ENCODE measurements around the gene ETS1.

Gene ETS1

DNA sequence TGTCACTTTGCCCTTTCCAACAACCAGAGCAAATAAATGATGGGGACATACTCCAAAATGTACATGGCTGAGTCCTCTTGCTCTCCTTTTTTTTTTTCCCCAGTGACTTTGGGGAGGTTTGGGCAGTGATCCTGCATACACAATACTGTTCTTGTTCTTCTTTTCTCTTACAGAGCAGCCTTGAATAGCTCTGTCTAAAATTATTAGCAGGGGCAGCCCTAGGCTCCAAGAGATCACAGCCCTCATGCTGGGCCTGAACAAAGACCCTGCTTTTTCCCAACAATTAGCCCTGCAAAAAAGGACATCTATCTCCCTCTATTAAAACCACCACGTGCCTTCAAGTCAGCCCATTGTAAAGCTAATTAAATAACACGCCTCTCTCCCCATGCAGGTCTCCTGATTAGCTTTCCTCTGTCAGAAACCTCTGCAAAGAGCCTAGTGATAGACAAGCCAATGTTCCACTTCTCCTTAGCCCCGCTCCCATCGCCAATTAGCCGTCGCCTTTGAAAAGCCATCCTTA is 54.7 kb downstream of the ETS1 start:
- no peak for DNase-seq

DNA sequence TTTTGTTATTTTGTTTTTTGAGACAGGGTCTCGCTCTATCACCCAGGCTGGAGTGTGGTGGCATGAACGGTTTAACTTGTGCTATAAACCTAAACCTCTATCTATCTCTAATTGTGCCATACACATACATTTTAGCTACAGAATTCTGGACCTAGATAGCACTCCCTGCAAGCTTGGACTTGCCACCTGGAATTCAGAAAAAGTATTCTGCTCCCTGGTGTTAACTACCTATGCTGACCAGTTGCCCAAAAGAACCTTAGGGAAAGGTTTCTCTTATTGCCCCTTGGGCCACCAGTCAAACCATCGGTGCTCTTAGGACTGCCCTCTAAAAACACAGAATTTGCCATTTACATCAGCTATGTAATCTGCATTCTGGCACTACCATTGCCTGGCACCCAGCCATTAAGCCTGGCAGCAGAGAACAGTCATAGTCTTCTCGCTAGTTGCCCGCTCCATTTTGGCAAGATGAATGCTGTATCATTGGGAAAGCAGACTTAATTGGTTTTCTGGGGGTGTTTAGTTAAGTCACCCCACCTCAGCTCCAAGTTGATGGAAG is 55.3 kb downstream of the ETS1 start:
- DNase-seq = no peak

DNA sequence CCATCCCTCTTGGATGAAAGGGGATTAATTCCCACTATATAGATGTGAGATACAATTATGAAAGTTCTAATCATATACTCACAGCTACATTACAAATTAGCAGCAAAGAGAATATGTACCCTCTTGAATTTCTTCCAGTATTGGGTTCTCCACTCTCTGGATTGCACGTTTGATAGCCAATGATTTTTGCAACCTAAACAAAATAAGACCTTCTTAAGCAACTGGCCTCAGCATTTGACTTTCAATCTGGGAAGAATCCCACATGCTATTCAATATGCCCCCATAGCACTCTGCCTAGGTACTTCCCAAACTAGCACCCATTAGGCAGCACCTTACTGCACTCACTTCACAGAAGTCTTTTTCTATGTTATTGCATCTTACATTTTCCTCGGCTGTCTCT is 55.8 kb downstream of the ETS1 start:
- DNase-seq = no peak

GRCh38 chr11:128530118-128531074 is 57.0 kb downstream of the ETS1 start:
- no peak for DNase-seq

- DNase-seq = no peak
These were observed 59.1 kb downstream of the ETS1 start for GRCh38 chr11:128528294-128528693.

GRCh38 chr11:128527046-128527445 is 60.3 kb downstream of the ETS1 start:
- DNase-seq = no peak

DNA sequence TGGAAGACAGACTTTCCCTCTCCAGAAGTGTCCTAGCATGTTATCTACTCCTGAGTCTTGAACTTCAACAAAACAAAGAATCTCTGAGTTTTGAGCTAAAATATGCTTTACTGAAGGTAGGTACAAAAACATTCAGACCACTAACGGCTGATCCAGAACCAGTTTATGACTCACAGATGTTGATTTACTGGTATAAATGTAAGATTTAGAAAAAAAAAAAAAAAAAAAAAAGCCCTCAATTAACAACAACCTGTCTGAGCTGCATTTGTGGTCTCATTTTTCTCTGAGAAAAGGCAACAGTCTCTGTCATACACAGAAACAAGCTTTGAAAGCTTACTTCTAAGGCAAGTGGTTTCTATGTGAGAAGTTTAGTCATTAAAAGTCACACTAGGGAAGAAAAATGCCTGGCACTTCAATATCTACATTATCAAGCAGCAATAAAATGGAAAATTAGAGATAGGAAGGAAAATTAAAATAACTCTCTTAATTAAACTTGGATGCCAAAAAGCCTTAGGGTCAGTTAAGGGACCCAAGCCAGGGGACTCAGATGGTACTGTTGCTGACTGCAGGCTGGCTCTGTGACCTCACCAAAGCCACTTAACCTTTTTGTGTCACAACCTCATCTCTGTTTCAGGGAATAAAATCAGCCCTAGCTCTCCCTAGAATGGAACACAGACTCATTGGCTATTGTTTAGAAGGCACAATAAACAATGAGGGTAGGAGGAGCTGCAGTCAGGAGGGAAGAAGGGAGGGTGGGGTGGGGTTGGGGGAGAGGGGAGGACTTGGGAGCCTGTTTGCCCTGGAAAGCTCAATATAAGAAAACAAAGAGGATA is 61.7 kb downstream of the ETS1 start:
- DNase-seq = no peak

DNA sequence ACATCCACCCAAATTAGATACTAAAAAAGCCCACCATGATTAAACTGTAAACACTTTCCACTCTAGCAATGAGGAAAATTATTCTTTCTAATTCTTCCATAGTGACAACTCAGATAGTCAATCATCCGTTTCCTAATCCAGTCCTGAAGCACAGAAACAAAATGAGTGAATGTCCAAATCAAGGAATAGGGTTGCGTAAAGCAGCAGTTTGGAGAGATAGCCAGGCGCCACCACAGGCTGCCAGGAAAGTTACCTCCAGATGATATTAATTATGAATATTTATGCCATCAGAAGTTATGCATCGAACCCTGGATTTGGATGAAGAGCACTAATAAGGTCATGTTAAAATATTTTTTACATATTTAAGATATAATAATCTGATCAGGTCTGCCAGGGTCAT is 63.2 kb downstream of the ETS1 start:
- DNase-seq = no peak

DNA sequence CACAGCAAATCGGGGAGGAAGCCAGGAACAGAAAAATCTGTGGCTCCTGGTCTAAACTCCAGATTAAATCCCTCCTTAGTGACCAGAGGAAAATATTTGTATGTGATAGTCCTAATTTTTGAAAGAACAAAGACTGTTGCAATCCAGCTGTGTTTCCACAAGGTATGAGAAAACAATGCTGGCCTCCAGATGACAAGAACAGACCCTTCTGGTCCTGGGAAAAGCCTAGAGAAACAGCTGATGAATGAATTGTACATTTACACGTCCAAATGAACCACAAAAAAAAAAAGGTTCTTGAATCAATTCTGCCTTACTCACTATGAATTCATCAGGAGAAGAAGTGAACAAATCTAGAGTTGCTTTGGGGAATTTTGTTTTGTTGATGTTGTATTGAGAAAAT is 63.7 kb downstream of the ETS1 start:
- DNase-seq = no peak

DNA sequence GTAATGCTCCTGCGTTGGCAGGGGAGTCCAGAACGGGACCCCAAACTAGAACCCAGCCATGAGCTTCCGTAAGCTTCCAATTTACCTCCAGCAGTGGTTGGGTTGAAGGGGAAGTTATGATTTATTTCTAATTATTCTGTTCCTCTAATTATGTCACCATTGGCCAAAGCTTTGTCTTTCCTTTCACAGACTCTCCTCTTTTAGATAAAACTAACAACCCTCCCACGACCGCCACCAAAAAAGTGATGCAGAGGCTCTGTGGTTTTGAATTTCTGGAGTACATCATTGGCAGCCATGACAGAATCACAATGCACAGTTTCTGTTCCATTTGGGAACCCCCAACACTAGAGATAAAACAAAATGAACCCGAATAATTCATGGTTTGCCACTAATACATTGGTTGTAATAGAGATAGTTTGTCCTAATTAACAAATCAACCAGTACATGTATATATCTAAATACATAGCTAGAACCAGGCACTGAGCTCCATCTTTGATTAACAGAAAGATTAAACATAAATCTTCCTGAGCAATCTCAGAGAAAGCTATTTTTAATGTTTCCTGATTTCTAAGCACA is 64.3 kb downstream of the ETS1 start:
- DNase-seq = no peak

DNA sequence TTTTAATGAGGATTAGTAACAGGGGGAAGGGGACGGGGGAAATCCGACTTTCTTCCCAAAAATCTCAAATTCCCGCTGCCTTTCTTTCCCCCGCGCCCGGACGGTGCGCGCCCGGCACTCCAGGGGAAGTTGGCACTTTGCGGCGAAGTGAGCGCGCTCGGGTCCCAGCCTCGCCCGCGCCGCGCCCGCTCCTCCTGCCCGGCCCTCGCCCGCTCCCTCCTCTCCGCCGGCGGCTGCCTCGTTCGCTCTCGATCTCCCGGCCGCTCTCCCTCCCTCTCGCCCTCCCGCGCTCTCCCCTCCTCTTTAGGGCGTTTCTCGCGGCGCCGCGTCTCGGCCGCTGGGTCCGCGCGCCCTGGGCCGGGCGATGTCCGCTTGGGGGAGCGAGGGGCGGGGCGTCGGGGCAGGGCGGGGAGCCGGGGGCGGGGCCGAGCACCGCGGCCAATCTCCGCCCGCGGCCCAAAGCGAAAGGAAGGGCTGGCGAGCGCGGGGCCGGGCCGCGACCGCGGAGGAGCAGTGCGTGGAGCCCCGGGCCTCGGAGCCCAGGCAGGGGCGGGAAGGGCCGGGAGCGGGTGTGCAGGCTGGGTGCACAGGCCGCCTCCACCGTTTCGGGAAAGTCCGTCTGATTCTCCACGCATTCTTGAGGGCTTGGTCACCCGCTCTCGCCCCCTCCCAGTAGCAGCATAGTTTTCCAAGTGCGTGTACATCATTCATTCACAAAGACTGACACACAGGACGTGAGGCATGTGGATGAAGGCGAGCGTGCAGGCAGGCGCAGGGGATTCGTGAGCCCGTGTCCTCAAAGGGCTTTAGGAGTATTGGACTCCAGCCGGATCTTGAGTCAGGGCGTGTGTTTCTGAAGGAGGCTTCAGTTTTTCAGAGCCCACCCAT is 65.1 kb downstream of the ETS1 start:
- DNase-seq = peak; percentile 86

DNA sequence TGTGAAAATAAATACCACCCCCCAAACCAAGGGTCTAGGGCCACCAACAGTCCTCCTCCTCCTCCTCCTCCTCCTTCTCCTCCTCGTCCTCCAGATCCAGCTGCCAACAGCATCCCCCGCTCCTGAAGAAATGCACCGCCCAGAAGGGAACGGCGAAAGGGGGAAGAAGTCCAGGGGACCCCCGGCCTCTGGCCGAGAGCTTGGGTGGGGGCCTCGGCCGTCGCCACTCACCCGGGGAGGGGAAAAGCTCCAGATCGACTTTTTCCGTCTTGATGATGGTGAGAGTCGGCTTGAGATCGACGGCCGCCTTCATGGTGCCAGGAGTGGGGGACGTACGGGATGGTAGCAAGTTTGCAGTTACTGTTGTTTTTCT is 65.7 kb downstream of the ETS1 start:
- DNase-seq = no peak

DNA sequence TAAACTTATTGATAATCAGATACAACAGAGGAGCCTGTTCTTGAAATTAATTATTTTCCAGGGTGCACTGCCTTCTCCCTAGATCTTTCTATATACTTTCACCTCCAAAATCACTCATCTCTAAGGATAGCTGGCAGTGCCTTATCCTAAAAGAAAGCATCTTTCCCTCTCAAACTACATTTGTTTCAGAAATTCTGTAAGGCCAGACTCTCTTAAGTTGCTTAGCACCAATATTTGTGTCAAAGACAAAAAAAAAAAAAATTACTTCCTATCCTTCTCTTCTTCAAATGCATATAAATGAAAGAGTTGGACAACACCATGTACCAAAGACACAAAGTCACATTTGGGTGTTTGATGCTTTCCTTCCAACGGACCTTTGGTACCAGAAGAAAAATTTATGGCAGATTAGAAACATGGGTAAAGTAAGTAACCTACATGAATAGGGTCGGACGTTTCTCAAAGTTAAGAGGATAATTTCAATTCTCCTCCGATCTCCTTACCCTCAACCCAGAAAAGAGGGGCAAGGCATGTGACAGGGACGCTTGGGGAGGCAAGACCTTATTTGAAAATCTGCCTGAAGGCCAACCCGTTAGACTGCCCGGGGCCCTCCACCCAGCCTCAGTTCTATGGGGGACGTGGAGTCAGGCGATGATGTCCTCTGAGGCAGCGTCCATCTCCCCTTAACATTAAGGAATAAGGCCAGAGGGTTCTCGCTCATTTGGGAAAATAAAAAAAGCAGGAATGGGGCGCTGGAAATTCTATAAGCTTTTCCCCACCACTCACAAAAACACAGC is 66.3 kb downstream of the ETS1 start:
- no peak for DNase-seq

DNA sequence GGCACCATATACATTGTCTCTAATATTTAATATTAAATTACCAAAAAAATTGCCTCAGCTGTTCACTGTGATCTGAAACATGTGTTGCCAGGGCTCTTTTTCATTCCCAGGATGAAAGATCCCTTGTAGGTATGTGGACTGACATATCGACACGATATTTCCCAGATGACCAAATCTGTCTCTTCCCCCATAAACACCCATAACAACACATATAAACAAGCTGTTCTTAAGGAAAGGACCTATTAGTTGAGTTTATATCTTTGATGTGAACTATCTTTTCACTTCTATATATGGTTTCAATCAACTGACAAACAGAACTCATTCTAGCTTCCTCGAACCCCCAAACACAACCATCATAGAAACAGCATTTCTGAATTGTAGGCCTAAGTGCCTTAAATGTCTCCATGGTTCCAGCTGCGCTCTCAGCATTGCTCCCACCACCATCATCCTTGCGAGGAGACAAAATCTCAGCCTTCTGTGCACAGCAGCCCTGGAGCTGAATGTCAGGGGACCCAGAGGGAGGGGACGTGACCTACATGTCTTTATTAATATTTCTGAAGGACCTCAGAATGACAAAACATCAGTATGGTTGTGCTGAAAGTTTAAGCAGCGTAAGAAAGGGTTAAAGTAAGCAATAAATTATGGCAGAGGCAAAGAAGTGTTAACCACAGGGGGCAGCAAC is 67.0 kb downstream of the ETS1 start:
- DNase-seq = no peak

- no peak for DNase-seq
These were observed 68.0 kb downstream of the ETS1 start for GRCh38 chr11:128519338-128519737.

GRCh38 chr11:128518493-128519207 is 68.7 kb downstream of the ETS1 start:
- no peak for DNase-seq

DNA sequence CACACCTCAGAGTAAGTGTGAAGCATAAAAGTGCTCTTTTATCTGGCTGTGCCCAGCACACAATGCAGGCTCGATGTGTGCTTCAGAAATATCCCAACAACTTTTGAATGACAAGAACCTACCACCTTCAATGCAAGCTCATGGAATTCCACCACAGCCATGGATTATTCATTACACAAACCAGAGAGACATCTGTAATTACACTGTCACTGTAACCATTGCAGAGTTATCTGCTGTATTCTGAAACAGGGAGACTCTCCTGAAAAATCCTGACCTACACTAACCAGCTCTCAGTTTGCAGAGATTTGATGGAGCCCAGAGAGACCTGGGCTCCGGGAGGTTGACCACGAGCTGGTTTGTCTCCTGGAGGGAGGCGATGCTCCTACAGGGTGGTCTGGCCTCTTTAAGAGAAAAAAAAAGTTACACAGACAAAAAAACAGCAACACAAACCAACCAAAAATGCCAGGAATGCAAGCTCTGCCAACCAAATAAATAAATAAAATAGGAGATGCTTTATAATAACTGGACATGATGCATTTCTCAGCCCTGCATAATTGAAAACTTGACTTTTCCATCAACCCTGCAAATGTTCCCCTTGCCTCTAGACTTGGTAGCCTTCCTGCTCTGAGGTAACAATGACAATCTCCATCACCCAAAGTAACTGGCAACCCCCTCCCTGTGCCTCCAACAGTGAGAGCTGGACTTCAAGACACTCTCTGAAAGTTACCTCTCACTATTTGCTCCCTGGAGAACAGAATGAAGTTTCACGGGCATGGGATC is 69.7 kb downstream of the ETS1 start:
- DNase-seq = no peak

DNA sequence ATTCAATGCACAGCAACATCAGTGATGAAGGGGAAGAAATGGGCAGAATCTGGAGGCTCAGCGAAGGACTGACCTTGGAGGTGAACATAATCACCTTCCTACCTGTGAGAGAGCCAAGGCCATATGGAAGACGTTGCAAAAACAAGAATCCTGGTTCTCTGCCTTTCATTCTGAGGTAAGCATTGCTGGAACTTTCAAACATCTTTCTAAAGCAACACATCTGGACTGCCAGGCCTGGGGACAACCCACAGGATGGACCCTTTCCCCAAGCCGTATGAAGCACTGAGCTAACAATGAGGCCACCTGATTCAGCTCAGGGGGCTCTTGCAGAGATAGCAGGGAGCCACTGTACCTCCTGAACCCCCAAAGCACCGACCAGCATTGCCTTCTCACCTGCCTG is 70.5 kb downstream of the ETS1 start:
- no peak for DNase-seq

All from activated effector memory CD4-positive, alpha-beta T cell treated with Interleukin-2 at 50 U/mL for 16 hours (primary cell).